Measurements from ENCODE around the gene SLC25A1. TPM values are rescaled to one million over a fixed set of nuclear protein-coding genes. Genes with fewer than 3 reads are reported as not detected.

SLC25A1 gene
- total RNA-seq, 1 donor from 2014 or later, result 97.9 TPM

GRCh38 chr22:19134176-19134831 is 44.2 kb downstream of the SLC25A1 start:
- Histone ChIP-seq H2AFZ (ENCODE audit: low read depth, low read length) (no peak overlapping the region), H3K4me3 (ENCODE audit: insufficient read depth, low read depth, low read length) (no peak overlapping the region), H4K20me1 (ENCODE audit: insufficient read depth, low read length) (peaks cover 21% of the 10 kb centered on the region), H3K27ac (ENCODE audit: low read depth, low read length) (no peak overlapping the region), H3K27me3 (ENCODE audit: insufficient read depth, low read length) (no peaks in the 10 kb centered on the region), H3K4me2 (ENCODE audit: low read length) (no peak overlapping the region), H3K79me2 (ENCODE audit: insufficient read depth, low read length) (no peaks in the 10 kb centered on the region), H3K4me1 (ENCODE audit: insufficient read depth, low read length) (no peaks in the 10 kb centered on the region), H3K36me3 (ENCODE audit: insufficient read depth, low read length) (peaks cover 21% of the 10 kb centered on the region), H3K9me3 (ENCODE audit: insufficient read depth, low read depth, low read length) (no peaks in the 10 kb centered on the region), H3K9ac (ENCODE audit: low read length) (no peak overlapping the region)
- Mint-ChIP-seq H3K9me3 (ENCODE audit: unreplicated experiment) (no peaks in the 10 kb centered on the region), H3K4me3 (ENCODE audit: unreplicated experiment) (no peak overlapping the region), H3K27ac (ENCODE audit: unreplicated experiment) (no peak overlapping the region), H3K27me3 (ENCODE audit: low read depth, unreplicated experiment) (no peaks in the 10 kb centered on the region), H3K36me3 (ENCODE audit: low read depth, unreplicated experiment) (peaks cover 24% of the 10 kb centered on the region), H3K4me1 (ENCODE audit: low read depth, unreplicated experiment) (no peaks in the 10 kb centered on the region)
- DNase-seq (ENCODE audit: low read depth) (no peak), FAIRE-seq (no peak)
- TF ChIP-seq CTCF (IDR thresholded peaks at IDR 0.05; ENCODE audit: insufficient read depth, low read depth, low read length) (no peak), EZH2 (IDR thresholded peaks at IDR 0.05; ENCODE audit: insufficient read depth, low read length) (no peak)

- Histone ChIP-seq H3K27ac (ENCODE audit: low read depth, low read length) (no peak overlapping the region), H3K9me3 (ENCODE audit: insufficient read depth, low read depth, low read length) (no peaks in the 10 kb centered on the region), H4K20me1 (ENCODE audit: insufficient read depth, low read length) (peaks cover 20% of the 10 kb centered on the region), H3K4me3 (ENCODE audit: insufficient read depth, low read depth, low read length) (no peak overlapping the region), H3K79me2 (ENCODE audit: insufficient read depth, low read length) (no peaks in the 10 kb centered on the region), H2AFZ (ENCODE audit: low read depth, low read length) (no peak overlapping the region), H3K4me2 (ENCODE audit: low read length) (no peak overlapping the region), H3K9ac (ENCODE audit: low read length) (no peak overlapping the region), H3K4me1 (ENCODE audit: insufficient read depth, low read length) (no peaks in the 10 kb centered on the region), H3K36me3 (ENCODE audit: insufficient read depth, low read length) (peaks cover 19% of the 10 kb centered on the region), H3K27me3 (ENCODE audit: insufficient read depth, low read length) (no peaks in the 10 kb centered on the region)
- Mint-ChIP-seq H3K27me3 (ENCODE audit: low read depth, unreplicated experiment) (peaks cover 4% of the 10 kb centered on the region), H3K4me1 (ENCODE audit: low read depth, unreplicated experiment) (no peaks in the 10 kb centered on the region), H3K9me3 (ENCODE audit: unreplicated experiment) (no peaks in the 10 kb centered on the region), H3K4me3 (ENCODE audit: unreplicated experiment) (no peak overlapping the region), H3K36me3 (ENCODE audit: low read depth, unreplicated experiment) (peaks cover 26% of the 10 kb centered on the region), H3K27ac (ENCODE audit: unreplicated experiment) (no peak overlapping the region)
- FAIRE-seq, result no peak
- DNase-seq (ENCODE audit: low read depth), result no peak
- TF ChIP-seq EZH2 (IDR thresholded peaks at IDR 0.05; ENCODE audit: insufficient read depth, low read length), result no peak
- TF ChIP-seq CTCF (IDR thresholded peaks at IDR 0.05; ENCODE audit: insufficient read depth, low read depth, low read length), result no peak
Measured at GRCh38 chr22:19133561-19133960, 45.0 kb downstream of the SLC25A1 start.

GRCh38 chr22:19132693-19133400 is 45.7 kb downstream of the SLC25A1 start:
- no peaks in the 10 kb centered on the region for H3K4me1 Mint-ChIP-seq (ENCODE audit: low read depth, unreplicated experiment)
- peaks cover 26% of the 10 kb centered on the region for H3K36me3 Mint-ChIP-seq (ENCODE audit: low read depth, unreplicated experiment)
- Histone ChIP-seq H3K4me2 (ENCODE audit: low read length) (no peak overlapping the region), H3K9me3 (ENCODE audit: insufficient read depth, low read depth, low read length) (no peaks in the 10 kb centered on the region), H3K27me3 (ENCODE audit: insufficient read depth, low read length) (no peaks in the 10 kb centered on the region), H3K4me3 (ENCODE audit: insufficient read depth, low read depth, low read length) (no peak overlapping the region), H3K4me1 (ENCODE audit: insufficient read depth, low read length) (no peaks in the 10 kb centered on the region), H3K36me3 (ENCODE audit: insufficient read depth, low read length) (peaks cover 19% of the 10 kb centered on the region), H2AFZ (ENCODE audit: low read depth, low read length) (no peak overlapping the region), H3K27ac (ENCODE audit: low read depth, low read length) (no peak overlapping the region), H3K9ac (ENCODE audit: low read length) (no peak overlapping the region), H3K79me2 (ENCODE audit: insufficient read depth, low read length) (no peaks in the 10 kb centered on the region), H4K20me1 (ENCODE audit: insufficient read depth, low read length) (peaks cover 19% of the 10 kb centered on the region)
- no peak for TF ChIP-seq CTCF (IDR thresholded peaks at IDR 0.05; ENCODE audit: insufficient read depth, low read depth, low read length)
- TF ChIP-seq EZH2 (IDR thresholded peaks at IDR 0.05; ENCODE audit: insufficient read depth, low read length), result no peak
- no peaks in the 10 kb centered on the region for H3K9me3 Mint-ChIP-seq (ENCODE audit: unreplicated experiment)
- H3K4me3 Mint-ChIP-seq (ENCODE audit: unreplicated experiment), result no peak overlapping the region
- H3K27me3 Mint-ChIP-seq (ENCODE audit: low read depth, unreplicated experiment), result peaks cover 7% of the 10 kb centered on the region
- H3K27ac Mint-ChIP-seq (ENCODE audit: unreplicated experiment), result no peak overlapping the region
- DNase-seq (ENCODE audit: low read depth) (no peak), FAIRE-seq (no peak)
